GM12874 (cell line): ENCODE results near the gene PRSS8.

Source experiments
- TF ChIP-seq, protein P1 (sequence below): IDR thresholded peaks from 2 replicates; pipeline ENCODE4 v1.5.1; 2011; ENCODE audit warnings: low read depth, mild to moderate bottlenecking, control low read depth, low read length, moderate library complexity; ENCODE audit not compliant: insufficient read depth

The PRSS8 gene

DNA sequence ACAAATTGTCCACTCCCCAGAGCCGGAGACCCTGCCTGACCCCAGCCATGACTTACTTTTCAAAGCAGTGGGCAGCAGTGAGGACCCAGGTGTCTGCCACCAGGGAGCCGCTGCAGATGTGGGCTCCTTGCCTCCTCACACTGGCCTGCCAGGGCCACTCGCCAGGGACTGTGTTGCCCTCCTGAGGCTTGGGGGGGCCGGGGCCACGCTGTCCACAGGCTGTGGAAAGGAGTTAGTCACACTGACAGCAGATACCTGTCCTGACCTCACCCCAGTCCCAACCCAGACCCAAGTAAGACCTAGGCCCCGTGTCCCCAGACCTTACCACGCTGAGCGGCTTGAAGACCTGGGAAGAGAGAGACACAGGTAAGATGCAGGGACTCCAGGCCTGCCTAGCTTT lies 48.0 kb downstream of the PRSS8 start:
- TF ChIP-seq, protein P1, sequence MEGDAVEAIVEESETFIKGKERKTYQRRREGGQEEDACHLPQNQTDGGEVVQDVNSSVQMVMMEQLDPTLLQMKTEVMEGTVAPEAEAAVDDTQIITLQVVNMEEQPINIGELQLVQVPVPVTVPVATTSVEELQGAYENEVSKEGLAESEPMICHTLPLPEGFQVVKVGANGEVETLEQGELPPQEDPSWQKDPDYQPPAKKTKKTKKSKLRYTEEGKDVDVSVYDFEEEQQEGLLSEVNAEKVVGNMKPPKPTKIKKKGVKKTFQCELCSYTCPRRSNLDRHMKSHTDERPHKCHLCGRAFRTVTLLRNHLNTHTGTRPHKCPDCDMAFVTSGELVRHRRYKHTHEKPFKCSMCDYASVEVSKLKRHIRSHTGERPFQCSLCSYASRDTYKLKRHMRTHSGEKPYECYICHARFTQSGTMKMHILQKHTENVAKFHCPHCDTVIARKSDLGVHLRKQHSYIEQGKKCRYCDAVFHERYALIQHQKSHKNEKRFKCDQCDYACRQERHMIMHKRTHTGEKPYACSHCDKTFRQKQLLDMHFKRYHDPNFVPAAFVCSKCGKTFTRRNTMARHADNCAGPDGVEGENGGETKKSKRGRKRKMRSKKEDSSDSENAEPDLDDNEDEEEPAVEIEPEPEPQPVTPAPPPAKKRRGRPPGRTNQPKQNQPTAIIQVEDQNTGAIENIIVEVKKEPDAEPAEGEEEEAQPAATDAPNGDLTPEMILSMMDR = no peak

DNA sequence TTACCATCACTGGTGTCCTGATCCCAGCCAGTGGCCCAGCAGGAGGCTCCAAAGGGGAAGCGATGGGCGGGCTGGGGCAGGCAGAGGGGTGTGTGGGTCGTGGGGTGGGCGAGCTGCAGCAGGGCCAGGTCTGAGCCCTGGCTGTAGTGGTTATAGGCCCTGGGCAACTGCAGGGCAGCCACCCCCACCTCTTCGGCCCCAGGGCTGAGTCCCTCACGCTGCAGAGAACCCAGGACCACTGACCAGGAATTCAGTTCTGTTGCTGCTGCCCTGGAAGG lies 49.0 kb downstream of the PRSS8 start:
- TF ChIP-seq, protein P1 = no peak

DNA sequence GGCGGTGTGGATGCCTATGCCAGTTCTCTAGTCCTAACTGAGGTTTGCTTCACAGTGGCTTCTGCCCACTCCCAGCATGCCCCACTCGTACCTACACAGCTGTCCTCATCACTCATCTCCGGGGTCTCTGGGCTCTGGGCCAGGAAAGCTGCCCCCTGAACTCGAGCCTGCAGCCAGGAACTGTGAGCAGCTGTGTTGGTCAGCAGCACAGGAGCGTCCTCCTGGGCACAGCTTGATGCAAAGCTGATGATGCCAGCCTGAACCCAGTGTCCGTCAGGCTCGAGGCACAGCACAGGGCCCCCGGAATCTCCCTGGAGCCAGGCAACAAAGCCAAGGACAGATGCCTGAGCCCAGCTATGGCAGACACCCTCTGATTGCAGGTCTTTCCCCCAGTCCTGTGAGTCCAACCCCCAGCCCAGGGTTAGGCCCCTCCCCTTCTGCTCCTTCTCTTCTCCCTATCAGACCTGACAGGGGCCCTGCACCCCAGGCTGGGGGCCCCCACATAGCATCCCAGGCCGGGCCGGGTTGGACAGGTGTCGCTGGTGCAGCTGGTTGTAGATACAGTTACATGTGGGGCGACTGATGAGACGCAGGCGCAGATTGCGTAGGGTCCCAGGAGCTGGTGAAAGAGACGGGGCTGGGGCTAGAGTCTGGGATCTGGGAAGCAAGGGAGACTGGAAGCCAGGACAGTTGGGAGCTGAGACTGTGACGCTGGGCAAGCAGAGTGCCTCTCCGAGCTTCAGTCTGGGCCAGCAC lies 49.5 kb downstream of the PRSS8 start:
- TF ChIP-seq, protein P1 = no peak

DNA sequence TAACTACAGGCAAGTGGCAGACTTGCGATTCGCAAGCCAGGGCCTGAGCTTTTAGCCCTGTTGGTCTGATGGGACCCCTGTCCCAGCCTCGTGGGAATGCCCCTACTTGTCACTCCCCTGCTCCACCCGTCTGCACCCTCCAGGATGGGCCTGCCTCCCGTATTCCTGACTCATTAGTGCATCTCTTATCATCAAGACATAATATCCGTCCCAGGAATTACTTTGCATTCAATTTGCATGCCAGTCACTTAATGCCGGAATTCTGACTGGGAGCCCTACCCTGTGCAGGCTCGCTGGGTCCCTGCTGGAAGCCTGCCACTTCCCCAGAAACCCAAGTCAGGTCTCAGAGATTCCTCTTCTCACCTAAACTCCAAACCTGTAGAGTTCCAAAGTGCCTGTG lies 50.1 kb downstream of the PRSS8 start:
- TF ChIP-seq, protein P1 = no peak

DNA sequence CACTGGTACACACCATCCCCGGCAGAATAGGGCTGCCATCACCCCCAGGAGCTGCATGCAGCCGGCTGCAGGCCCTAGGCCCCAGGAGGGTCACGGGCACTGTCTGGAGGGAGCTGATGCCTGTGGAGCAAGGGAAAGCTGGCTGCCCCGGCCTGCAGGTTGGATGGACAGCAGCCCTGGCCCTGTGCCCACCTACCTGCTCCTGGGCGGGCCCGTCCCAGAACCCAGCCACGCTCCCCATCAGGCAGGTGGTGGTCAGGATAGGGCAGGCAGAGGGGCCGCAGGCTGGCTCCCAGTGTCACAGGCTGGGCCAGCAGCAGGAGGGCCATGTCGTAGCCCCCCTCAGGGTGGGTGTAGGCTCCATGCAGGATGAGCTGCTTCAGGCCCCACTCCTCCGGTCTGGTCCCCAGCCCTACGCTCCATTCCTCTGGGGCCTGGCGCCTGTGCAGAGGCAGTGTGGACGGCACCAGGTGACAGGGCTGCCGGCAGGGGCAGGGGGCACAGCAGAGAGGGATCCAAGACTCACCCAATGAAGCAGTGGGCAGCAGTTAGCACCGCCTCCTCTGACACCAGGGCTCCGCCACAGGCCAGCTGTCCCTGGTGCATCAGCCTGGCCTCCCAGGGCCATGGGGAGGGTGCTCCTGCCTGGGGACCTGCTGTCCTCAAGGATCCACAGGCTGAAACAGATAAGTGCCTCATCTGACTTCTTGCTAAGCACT lies 50.8 kb downstream of the PRSS8 start:
- TF ChIP-seq, protein P1 = no peak

DNA sequence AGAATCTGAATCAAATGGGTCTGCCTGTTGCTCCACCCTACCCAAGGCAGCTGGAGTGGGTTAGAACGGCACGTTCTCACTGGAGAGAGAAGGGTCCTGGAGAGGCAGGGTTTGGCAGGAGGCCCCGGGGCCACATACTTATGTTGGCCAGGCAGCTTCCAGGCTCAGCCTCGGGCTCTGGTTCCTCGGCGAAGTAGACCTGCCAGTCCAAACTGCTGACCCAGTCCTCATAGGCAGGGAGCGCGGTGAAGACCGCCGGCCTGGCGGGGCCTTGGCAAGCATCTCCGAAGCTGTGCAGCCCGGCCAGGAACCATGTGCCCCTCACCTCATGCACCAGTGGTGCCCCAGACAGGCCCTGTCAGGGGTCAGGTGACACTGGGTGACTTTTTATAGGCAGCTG lies 51.5 kb downstream of the PRSS8 start:
- TF ChIP-seq, protein P1 = no peak

DNA sequence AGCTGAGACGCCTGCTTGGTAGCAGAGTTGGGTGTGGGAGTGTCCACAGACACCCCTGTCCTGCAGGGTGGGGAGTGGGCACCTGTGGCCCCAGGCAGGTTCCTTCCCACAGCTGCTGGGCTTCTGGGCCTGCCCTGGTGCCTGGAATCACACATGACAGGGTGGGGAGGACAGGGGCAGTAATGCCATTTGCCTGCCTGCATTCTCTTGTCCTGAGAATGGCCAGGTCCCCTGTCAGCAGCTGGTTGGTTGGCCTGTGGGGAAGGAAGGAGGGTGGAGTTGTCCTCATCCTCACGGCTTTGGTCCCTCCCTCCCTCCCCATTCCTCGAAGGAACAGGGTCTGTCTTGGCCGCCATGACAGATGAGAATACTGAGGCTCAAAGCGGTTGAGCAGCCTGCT lies 52.0 kb downstream of the PRSS8 start:
- TF ChIP-seq, protein P1 = no peak
